ENCODE data around the gene NKD2.

Gene NKD2

DNA sequence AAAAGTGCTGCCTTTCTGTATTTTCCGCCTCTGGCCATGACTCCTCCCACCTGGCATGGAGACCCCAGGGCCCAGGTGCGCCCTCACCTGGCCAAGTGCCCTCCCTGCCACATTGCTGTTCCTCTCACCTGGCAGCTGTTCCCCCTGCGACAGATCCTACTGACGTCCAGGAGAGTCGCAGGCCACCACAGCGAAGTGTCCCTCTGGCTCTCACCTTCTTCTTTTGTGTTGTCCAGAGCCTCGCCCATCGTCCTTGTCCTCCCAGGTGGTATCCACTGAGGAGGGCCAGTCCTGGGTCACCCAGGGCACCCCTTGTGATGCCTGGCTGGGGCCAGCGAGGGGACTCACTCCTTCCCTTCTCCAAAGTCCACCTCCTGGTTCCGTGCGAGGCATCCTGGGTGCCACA, 2.6 kb downstream of the NKD2 start:
- FAIRE-seq, result no peak
- peak; percentile 82 for DNase-seq (ENCODE audit: insufficient read length, low spot score)
- TF ChIP-seq SPI1 (IDR thresholded peaks at IDR 0.05; ENCODE audit: low read depth, low read length) (no peak), POLR2A (IDR thresholded peaks at IDR 0.05; ENCODE audit: low read depth, low read length) (no peak), TAF1 (IDR thresholded peaks at IDR 0.05; ENCODE audit: low read depth, low read length) (no peak), PAX5 (IDR thresholded peaks at IDR 0.05; ENCODE audit: insufficient read depth, low read length, severe bottlenecking) (no peak), POLR2AphosphoS5 (IDR thresholded peaks at IDR 0.05; ENCODE audit: low read depth, low read length) (no peak), POU2F2 (IDR thresholded peaks at IDR 0.05; ENCODE audit: low read depth, low read length) (no peak)

DNA sequence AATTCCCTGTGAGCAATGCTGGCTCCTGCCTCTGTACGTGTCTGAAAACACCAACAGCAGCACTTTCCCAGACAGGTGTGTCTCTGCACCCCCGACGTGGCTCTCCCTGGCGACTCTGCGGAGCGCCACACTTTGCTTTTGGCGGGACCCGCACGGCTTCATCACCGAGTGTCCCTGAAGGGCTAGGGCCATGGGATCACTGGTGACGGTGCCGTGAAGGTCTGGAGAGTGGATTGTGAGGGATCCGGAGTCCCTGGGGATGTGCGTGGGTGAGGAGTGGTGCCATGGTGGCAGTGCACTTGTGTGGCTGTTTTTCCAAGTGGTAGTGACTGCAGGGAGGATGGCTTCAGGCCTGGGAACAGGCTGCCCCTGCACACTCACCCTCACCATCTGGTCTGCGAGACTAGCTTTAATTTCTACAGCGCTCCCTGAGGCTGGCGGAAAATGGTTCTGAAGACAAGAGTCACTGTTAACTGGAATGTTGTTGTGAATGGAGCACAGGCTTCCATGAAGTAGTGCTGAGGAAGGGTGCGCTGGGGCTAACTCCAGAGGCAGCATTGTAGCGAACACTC, 3.2 kb downstream of the NKD2 start:
- DNase-seq (ENCODE audit: insufficient read length, low spot score), result no peak
- TF ChIP-seq SPI1 (IDR thresholded peaks at IDR 0.05; ENCODE audit: low read depth, low read length) (no peak), PAX5 (IDR thresholded peaks at IDR 0.05; ENCODE audit: insufficient read depth, low read length, severe bottlenecking) (no peak), POLR2AphosphoS5 (IDR thresholded peaks at IDR 0.05; ENCODE audit: low read depth, low read length) (no peak), POLR2A (IDR thresholded peaks at IDR 0.05; ENCODE audit: low read depth, low read length) (no peak), TAF1 (IDR thresholded peaks at IDR 0.05; ENCODE audit: low read depth, low read length) (no peak), POU2F2 (IDR thresholded peaks at IDR 0.05; ENCODE audit: low read depth, low read length) (no peak)
- no peak for FAIRE-seq

DNA sequence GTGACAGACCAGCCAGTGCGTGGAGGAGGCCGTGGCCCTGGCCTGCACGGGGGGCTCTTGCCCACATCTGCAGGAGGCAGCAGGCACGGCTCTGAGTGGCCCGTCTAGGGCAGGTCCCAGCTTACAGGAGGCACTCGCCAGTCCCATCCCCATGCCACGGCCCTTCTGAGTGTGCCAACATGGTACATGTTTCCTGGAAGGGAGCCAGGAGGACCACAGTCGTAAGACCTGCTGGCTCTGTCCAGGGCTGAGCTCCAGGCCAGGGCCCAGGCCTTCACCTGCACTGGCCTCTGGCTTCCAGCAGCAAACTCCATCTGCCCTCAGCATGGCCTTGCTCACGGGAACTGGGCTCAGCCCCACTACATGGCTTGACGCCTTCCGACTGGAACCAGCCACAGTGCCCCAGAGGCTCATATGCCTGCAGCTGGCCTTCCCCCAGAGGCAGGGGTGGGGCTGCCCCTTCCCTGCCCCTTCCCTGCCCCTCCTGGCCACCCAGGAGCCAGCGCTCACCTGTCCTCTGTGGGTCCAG, 3.8 kb downstream of the NKD2 start:
- TF ChIP-seq TAF1 (IDR thresholded peaks at IDR 0.05; ENCODE audit: low read depth, low read length) (no peak), POLR2AphosphoS5 (IDR thresholded peaks at IDR 0.05; ENCODE audit: low read depth, low read length) (no peak), POU2F2 (IDR thresholded peaks at IDR 0.05; ENCODE audit: low read depth, low read length) (no peak), PAX5 (IDR thresholded peaks at IDR 0.05; ENCODE audit: insufficient read depth, low read length, severe bottlenecking) (no peak), POLR2A (IDR thresholded peaks at IDR 0.05; ENCODE audit: low read depth, low read length) (no peak), SPI1 (IDR thresholded peaks at IDR 0.05; ENCODE audit: low read depth, low read length) (no peak)
- DNase-seq (ENCODE audit: insufficient read length, low spot score) (no peak), FAIRE-seq (no peak)

DNA sequence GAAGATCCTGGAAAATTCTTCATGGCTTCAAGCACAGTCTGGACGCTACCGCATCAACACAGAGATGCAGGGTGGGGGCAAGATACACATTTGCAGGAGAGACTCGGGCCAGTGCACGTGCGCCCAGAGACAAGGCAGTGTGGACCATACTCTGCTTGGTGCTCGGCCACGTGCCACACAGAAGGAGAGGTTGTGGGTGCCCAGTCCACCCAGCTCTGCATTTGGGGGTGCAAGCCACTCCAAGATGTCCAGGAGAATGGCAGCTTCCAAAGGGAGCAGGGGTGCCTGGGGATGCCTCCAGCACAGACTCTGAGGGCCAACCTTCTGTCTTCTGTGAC, 4.3 kb downstream of the NKD2 start:
- FAIRE-seq, result no peak
- TF ChIP-seq POU2F2 (IDR thresholded peaks at IDR 0.05; ENCODE audit: low read depth, low read length), result no peak
- no peak for TF ChIP-seq SPI1 (IDR thresholded peaks at IDR 0.05; ENCODE audit: low read depth, low read length)
- TF ChIP-seq POLR2A (IDR thresholded peaks at IDR 0.05; ENCODE audit: low read depth, low read length), result no peak
- TF ChIP-seq POLR2AphosphoS5 (IDR thresholded peaks at IDR 0.05; ENCODE audit: low read depth, low read length), result no peak
- TF ChIP-seq PAX5 (IDR thresholded peaks at IDR 0.05; ENCODE audit: insufficient read depth, low read length, severe bottlenecking), result no peak
- TF ChIP-seq TAF1 (IDR thresholded peaks at IDR 0.05; ENCODE audit: low read depth, low read length), result no peak
- DNase-seq (ENCODE audit: insufficient read length, low spot score), result no peak

DNA sequence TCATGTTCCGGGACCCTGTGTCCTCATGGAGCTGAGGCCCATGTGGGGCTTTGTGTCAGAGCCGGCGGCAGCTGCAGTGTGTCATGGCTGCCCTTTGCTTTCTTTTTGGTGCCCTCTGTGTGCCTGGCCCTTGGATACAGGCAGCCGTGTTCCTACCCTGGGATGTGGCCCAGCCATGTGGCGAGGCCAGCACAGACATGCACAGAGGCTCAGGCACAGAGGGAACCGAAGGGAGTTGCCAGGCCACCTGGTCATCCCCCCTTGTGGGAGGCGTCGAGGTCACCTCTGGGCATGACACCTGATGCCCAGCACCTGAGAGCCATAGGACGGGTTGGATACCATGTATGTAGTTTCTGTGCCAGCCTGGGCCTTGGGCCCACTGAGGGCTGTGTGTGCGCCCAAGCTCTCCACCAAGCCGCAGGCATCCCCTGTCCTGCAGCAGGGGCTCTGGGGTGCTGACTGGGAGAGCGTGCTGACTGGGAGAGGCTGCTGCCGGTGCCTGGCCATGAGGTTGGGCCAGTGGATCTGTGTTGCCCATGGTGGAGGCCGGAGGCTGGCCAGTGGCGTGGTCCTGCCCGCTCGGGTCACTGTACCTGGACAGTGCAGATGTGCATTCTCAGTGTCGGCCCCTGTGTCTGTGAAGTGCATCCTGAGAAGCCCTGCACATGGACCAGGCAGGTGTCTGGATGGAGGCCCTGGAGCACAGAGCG, 4.8 kb downstream of the NKD2 start:
- no peak for FAIRE-seq
- TF ChIP-seq SPI1 (IDR thresholded peaks at IDR 0.05; ENCODE audit: low read depth, low read length), result no peak
- TF ChIP-seq TAF1 (IDR thresholded peaks at IDR 0.05; ENCODE audit: low read depth, low read length), result no peak
- no peak for TF ChIP-seq POLR2A (IDR thresholded peaks at IDR 0.05; ENCODE audit: low read depth, low read length)
- no peak for TF ChIP-seq PAX5 (IDR thresholded peaks at IDR 0.05; ENCODE audit: insufficient read depth, low read length, severe bottlenecking)
- TF ChIP-seq POLR2AphosphoS5 (IDR thresholded peaks at IDR 0.05; ENCODE audit: low read depth, low read length), result no peak
- no peak for TF ChIP-seq POU2F2 (IDR thresholded peaks at IDR 0.05; ENCODE audit: low read depth, low read length)
- no peak for DNase-seq (ENCODE audit: insufficient read length, low spot score)

DNA sequence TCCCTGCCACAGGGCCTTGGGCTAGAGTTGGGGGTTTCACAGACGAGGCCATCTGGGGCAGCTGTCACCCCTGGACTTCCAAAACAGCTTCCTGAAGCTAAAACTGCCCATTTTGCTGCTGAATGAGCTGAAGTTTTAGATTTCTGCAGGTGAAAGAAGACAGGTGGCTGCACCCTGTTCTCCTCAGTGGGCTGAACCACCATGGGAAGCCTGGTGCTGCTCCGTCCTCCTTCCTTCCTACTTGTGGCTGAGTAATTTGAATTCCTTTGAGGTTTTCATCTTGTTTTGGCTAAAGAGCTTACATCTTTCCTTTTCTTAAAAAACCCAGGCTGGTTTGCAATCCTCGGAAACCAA, 5.3 kb downstream of the NKD2 start:
- no peak for TF ChIP-seq POLR2A (IDR thresholded peaks at IDR 0.05; ENCODE audit: low read depth, low read length)
- TF ChIP-seq POLR2AphosphoS5 (IDR thresholded peaks at IDR 0.05; ENCODE audit: low read depth, low read length), result no peak
- TF ChIP-seq SPI1 (IDR thresholded peaks at IDR 0.05; ENCODE audit: low read depth, low read length), result no peak
- TF ChIP-seq PAX5 (IDR thresholded peaks at IDR 0.05; ENCODE audit: insufficient read depth, low read length, severe bottlenecking), result no peak
- TF ChIP-seq POU2F2 (IDR thresholded peaks at IDR 0.05; ENCODE audit: low read depth, low read length), result no peak
- TF ChIP-seq TAF1 (IDR thresholded peaks at IDR 0.05; ENCODE audit: low read depth, low read length), result no peak
- FAIRE-seq, result no peak

DNA sequence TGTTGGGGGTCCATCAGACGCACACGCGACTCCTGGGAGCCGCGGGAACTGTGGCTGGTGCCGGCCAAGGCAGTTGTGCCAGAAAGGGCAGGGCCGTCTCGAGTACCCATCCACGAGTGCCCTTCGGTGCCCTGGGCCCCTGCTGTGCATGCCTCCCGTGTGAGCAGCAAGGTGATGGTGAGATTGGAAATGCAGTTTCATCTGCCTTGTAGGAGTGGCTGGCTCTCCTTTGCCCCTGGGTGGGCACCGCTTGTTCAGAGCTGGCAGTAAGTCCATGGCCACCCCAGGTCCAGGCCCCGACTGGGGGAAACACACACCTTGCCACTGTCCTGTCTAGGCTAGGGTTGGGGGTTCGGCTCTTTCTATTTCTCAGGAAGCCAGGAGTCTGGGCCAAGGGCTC, 5.7 kb downstream of the NKD2 start:
- TF ChIP-seq TAF1 (IDR thresholded peaks at IDR 0.05; ENCODE audit: low read depth, low read length) (no peak), POU2F2 (IDR thresholded peaks at IDR 0.05; ENCODE audit: low read depth, low read length) (no peak), POLR2AphosphoS5 (IDR thresholded peaks at IDR 0.05; ENCODE audit: low read depth, low read length) (no peak), PAX5 (IDR thresholded peaks at IDR 0.05; ENCODE audit: insufficient read depth, low read length, severe bottlenecking) (no peak), POLR2A (IDR thresholded peaks at IDR 0.05; ENCODE audit: low read depth, low read length) (no peak), SPI1 (IDR thresholded peaks at IDR 0.05; ENCODE audit: low read depth, low read length) (no peak)
- DNase-seq (ENCODE audit: insufficient read length, low spot score), result no peak
- no peak for FAIRE-seq

More for the DNA sequence above, 5.3 kb downstream of the NKD2 start:
- no peak for DNase-seq (ENCODE audit: insufficient read length, low spot score)

DNA sequence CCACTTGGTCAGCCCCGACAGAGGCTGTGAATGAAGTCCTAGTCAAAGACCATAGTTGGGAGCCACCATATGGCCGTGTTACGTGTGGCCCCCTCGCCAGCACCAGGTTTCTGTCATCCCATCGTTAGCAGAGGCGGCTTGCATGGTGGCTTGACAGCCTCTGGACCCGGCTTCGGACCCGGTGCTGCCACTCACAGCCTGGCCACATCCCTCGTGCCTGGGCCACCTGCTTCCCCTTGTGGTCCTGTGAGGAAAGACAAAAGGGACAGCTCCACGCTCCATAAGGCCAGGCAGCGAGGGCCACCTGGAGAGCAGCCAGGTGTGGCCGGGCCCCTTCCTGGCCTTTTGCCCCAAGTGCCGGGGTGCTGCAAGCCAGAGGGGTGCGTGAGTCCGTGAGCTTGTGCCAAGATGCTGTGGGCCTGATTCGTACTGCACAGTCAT, 6.2 kb downstream of the NKD2 start:
- TF ChIP-seq POU2F2 (IDR thresholded peaks at IDR 0.05; ENCODE audit: low read depth, low read length), result no peak

DNA sequence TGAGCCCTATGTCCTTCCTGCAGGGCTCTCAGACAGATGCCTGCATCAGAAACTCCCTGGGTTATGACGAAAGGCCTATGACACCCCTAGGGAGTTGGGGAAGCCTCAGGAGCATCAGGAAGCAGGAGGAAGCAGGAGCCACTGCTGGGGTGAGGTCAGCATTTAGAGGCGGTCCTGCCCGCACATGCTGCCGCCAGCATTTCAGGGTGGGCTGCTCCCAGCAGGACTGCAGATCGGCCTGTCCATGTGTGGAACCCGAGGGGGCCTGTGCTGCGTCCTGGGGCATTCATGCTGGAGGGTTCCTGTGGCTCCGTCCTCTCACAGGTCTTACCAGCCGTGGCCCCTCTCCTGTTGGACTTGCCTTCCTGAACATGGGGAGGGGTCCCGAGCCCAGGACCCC, 6.9 kb downstream of the NKD2 start:
- FAIRE-seq, result no peak
- TF ChIP-seq TAF1 (IDR thresholded peaks at IDR 0.05; ENCODE audit: low read depth, low read length) (no peak), SPI1 (IDR thresholded peaks at IDR 0.05; ENCODE audit: low read depth, low read length) (no peak)
- no peak for DNase-seq (ENCODE audit: insufficient read length, low spot score)

More for the DNA sequence above, 6.2 kb downstream of the NKD2 start:
- DNase-seq (ENCODE audit: insufficient read length, low spot score) (no peak), FAIRE-seq (no peak)

DNA sequence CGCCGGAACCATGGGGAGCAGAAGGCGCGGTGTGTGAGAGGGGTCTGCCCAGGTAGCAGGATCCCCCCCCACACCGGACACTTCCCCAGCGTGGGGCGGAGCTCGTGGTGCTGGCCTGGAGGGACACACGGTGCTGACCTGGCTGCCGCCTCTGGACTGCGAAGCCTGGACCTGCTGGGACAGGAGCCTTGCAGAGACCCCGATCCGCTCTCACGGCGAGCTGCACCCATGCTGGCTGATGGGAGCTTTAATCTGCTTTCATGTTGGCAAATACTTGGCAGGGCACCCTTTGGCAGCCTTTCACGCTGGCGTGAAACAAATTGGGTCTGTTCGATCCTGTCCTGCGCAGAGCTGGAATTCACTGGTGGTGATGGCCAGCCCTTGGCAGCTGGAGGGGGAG, 7.4 kb downstream of the NKD2 start:
- no peak for DNase-seq (ENCODE audit: insufficient read length, low spot score)
- TF ChIP-seq SPI1 (IDR thresholded peaks at IDR 0.05; ENCODE audit: low read depth, low read length) (no peak), POU2F2 (IDR thresholded peaks at IDR 0.05; ENCODE audit: low read depth, low read length) (no peak), PAX5 (IDR thresholded peaks at IDR 0.05; ENCODE audit: insufficient read depth, low read length, severe bottlenecking) (no peak), TAF1 (IDR thresholded peaks at IDR 0.05; ENCODE audit: low read depth, low read length) (no peak), POLR2AphosphoS5 (IDR thresholded peaks at IDR 0.05; ENCODE audit: low read depth, low read length) (no peak), POLR2A (IDR thresholded peaks at IDR 0.05; ENCODE audit: low read depth, low read length) (no peak)
- FAIRE-seq, result no peak
